ENCODE results near the gene PLA2G4B. TPM values are rescaled to one million over a fixed set of nuclear protein-coding genes. Genes with fewer than 3 reads are reported as not detected.

Gene PLA2G4B
- total RNA-seq, 1 donor from 2014 or later = 8.5 TPM

DNA sequence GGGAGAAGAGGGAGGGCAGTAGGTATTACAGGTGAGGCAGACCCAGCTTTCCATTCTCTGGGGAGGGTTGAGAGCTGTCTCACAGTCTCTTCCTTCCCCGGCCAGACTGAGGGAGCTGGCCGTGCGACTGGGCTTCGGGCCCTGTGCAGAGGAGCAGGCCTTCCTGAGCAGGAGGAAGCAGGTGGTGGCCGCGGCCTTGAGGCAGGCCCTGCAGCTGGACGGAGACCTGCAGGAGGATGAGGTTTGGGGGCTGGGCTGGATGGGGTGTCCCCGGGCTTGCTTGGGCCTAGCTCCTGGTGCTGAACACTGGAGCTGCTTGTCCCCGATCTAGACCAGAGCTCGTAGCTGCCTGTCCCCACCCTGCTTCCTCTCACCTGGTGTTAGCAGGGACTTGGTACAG lies 4.9 kb downstream of the PLA2G4B start:
- no peaks in the 10 kb centered on the region for H3K27me3 Mint-ChIP-seq (ENCODE audit: low read depth)
- H3K4me3 Mint-ChIP-seq = no peak overlapping the region
- no peak for TF ChIP-seq CTCF (conservative IDR thresholded peaks at IDR 0.05)
- H3K9me3 Mint-ChIP-seq = no peaks in the 10 kb centered on the region
- H3K27ac Mint-ChIP-seq (ENCODE audit: unreplicated experiment) = no peak overlapping the region
- peaks cover 3% of the 10 kb centered on the region for H3K4me1 Mint-ChIP-seq
- peaks cover 4% of the 10 kb centered on the region for H3K36me3 Mint-ChIP-seq (ENCODE audit: low read depth)
- DNase-seq (ENCODE audit: low read depth, low spot score) = no peak

- peaks cover 4% of the 10 kb centered on the region for H3K36me3 Mint-ChIP-seq (ENCODE audit: low read depth)
- DNase-seq (ENCODE audit: low read depth, low spot score) = no peak
- H3K27ac Mint-ChIP-seq (ENCODE audit: unreplicated experiment) = no peak overlapping the region
- H3K27me3 Mint-ChIP-seq (ENCODE audit: low read depth) = no peaks in the 10 kb centered on the region
- H3K9me3 Mint-ChIP-seq = no peaks in the 10 kb centered on the region
- no peak for TF ChIP-seq CTCF (conservative IDR thresholded peaks at IDR 0.05)
- H3K4me1 Mint-ChIP-seq = peaks cover 3% of the 10 kb centered on the region
- no peak overlapping the region for H3K4me3 Mint-ChIP-seq
Observed at GRCh38 chr15:41844814-41845213, 6.2 kb downstream of the PLA2G4B start.

DNA sequence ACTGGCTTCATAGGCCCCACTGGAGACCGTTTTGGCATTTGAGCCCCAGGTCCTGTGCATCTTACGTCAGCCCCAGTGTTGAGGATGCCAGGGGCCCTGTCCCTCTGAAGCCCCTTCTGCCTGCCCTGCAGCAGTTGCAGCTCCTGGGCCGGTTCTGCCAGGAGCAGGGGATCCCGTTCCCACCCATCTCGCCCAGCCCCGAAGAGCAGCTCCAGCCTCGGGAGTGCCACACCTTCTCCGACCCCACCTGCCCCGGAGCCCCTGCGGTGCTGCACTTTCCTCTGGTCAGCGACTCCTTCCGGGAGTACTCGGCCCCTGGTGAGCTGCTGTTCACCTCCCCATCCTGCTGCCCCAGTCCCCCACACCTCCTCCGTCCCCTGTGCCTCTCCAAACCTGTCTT lies 8.6 kb downstream of the PLA2G4B start:
- Mint-ChIP-seq H3K27ac (ENCODE audit: unreplicated experiment) (no peak overlapping the region), H3K4me3 (no peak overlapping the region), H3K36me3 (ENCODE audit: low read depth) (peaks cover 4% of the 10 kb centered on the region), H3K9me3 (no peaks in the 10 kb centered on the region), H3K27me3 (ENCODE audit: low read depth) (no peaks in the 10 kb centered on the region), H3K4me1 (no peaks in the 10 kb centered on the region)
- DNase-seq (ENCODE audit: low read depth, low spot score) = no peak
- no peak for TF ChIP-seq CTCF (conservative IDR thresholded peaks at IDR 0.05)

GRCh38 chr15:41847981-41848380 lies 9.3 kb downstream of the PLA2G4B start:
- no peak for TF ChIP-seq CTCF (conservative IDR thresholded peaks at IDR 0.05)
- Mint-ChIP-seq H3K4me1 (no peaks in the 10 kb centered on the region), H3K27me3 (ENCODE audit: low read depth) (no peaks in the 10 kb centered on the region), H3K4me3 (no peak overlapping the region), H3K27ac (ENCODE audit: unreplicated experiment) (no peak overlapping the region), H3K36me3 (ENCODE audit: low read depth) (peaks cover 4% of the 10 kb centered on the region), H3K9me3 (no peaks in the 10 kb centered on the region)
- no peak for DNase-seq (ENCODE audit: low read depth, low spot score)

DNA sequence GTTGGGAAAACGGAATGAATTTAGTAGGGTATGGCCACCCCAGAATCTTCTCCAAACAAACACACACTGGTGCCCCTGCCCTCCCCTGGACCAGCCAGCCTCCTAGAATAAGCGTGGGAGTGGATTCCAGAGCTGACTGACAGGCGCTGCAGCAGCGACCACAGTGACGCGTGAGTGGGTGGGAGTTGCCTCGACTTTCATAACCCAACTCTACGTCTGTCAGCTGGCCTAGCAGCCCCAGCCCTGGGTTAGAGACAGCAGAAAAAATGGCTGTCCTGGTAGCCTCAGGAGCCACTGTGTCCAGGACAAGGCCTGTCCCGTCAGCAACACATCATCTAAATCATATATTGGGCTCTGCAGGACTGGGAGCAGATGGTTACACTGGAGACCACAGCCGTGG lies 10.0 kb downstream of the PLA2G4B start:
- DNase-seq (ENCODE audit: low read depth, low spot score) = no peak
- H3K9me3 Mint-ChIP-seq = no peaks in the 10 kb centered on the region
- no peak for TF ChIP-seq CTCF (conservative IDR thresholded peaks at IDR 0.05)
- H3K36me3 Mint-ChIP-seq (ENCODE audit: low read depth) = peaks cover 4% of the 10 kb centered on the region
- no peak overlapping the region for H3K27ac Mint-ChIP-seq (ENCODE audit: unreplicated experiment)
- H3K4me1 Mint-ChIP-seq = no peaks in the 10 kb centered on the region
- no peak overlapping the region for H3K4me3 Mint-ChIP-seq
- H3K27me3 Mint-ChIP-seq (ENCODE audit: low read depth) = no peaks in the 10 kb centered on the region

DNA sequence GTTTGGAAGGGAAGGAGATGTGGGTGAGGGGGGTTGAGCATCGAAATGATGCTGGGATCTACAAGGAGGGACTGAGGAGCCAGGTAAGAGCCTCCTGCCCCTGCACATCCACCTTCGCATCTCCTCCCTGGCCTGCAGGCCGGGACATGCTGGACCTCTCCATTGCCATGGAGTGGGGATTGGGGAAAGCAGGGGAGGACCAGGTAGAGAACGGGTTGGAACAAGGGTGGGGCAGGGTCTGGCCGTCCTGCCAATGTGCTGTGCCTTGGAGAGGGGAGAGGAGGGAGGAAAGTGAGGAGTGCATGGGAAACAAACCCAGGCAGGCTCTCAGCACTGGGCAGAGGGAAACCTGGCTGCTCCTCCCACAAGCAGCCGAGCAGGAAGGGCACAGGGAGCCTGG lies 10.6 kb downstream of the PLA2G4B start:
- DNase-seq (ENCODE audit: low read depth, low spot score) = no peak
- H3K27ac Mint-ChIP-seq (ENCODE audit: unreplicated experiment) = no peak overlapping the region
- TF ChIP-seq CTCF (conservative IDR thresholded peaks at IDR 0.05) = no peak
- H3K4me1 Mint-ChIP-seq = no peaks in the 10 kb centered on the region
- peaks cover 4% of the 10 kb centered on the region for H3K36me3 Mint-ChIP-seq (ENCODE audit: low read depth)
- no peak overlapping the region for H3K4me3 Mint-ChIP-seq
- no peaks in the 10 kb centered on the region for H3K9me3 Mint-ChIP-seq
- no peaks in the 10 kb centered on the region for H3K27me3 Mint-ChIP-seq (ENCODE audit: low read depth)

Measured in neural crest cell (in vitro differentiated cells).